Ascending aorta (tissue), 2 donors: ENCODE results near the gene LILRB2. TPM values are rescaled to one million over a fixed set of nuclear protein-coding genes. Genes with fewer than 3 reads are reported as not detected.
"Not testable (repeated sequence)": the region's sequence is repeated elsewhere in the genome, so short reads cannot be mapped to it uniquely, and the experiment has no call there.

Experiments used
- DNase-seq, 2 donors: peaks; one replicate each; pipeline ENCODE4 v3.0.0-alpha.2; 2019; ENCODE audit warnings: low spot score in 2 of 2
- H3K27ac ChIP-seq, 2 donors: fragments of 200-600 bp; sonication (generic); one replicate each; pipeline ENCODE4 v1.5.1; 2016 to 2017; ENCODE audit warnings: mild to moderate bottlenecking in 1 of 2
- H3K27me3 ChIP-seq: fragments of 200-600 bp; sonication (generic); one replicate; pipeline ENCODE4 v1.5.1; 2017
- H3K36me3 ChIP-seq, 2 donors: fragments of 200-600 bp; sonication (generic); one replicate each; pipeline ENCODE4 v1.5.1; 2016
- H3K4me1 ChIP-seq, 2 donors: fragments of 200-600 bp; sonication (generic); one replicate each; pipeline ENCODE4 v1.5.1; 2016 to 2017; ENCODE audit warnings: mild to moderate bottlenecking in 1 of 2
- H3K4me3 ChIP-seq, 2 donors: fragments of 200-600 bp; sonication (generic); one replicate each; pipeline ENCODE4 v1.5.1; 2016 to 2017; ENCODE audit warnings: mild to moderate bottlenecking in 1 of 2
- H3K9me3 ChIP-seq, 2 donors: fragments of 200-600 bp; sonication (generic); one replicate each; pipeline ENCODE4 v1.5.1; 2016
- CTCF ChIP-seq, 3 experiments: fragments of 200-600 bp in 2 of 3; fragments of 450-650 bp in 1 of 3; sonication (generic) in 2 of 3; IDR thresholded peaks; one replicate each; pipeline ENCODE4 v1.5.1; 2016 to 2019; ENCODE audit warnings: antibody characterized with exemption in 3 of 3, mild to moderate bottlenecking in 1 of 3, moderate library complexity in 1 of 3
- intact Hi-C: fragments of 100-400 bp; cut with DNase I; formaldehyde crosslinking; loops from one replicate; pipeline ENCODE4 v1.15.1; 2023
- total RNA-seq: library from RNA; depleted of rRNA; stranded (reverse); fragments of >200 nt; gene quantifications from one replicate; pipeline ENCODE4 v1.1.0, GENCODE V29; 2016

LILRB2 gene
- total RNA-seq, 1 donor from 2014 or later: 0.11 TPM

- Histone ChIP-seq H3K4me1 (no peaks in the 10 kb centered on the region), H3K36me3 (no peaks in the 10 kb centered on the region), H3K27ac (no peak overlapping the region), H3K27me3 (no peaks in the 10 kb centered on the region), H3K4me3 (no peak overlapping the region), H3K9me3 (no peaks in the 10 kb centered on the region)
- TF ChIP-seq CTCF (IDR thresholded peaks at IDR 0.05): no peak
- intact Hi-C loops: no loop called here
- DNase-seq: no peak
Measured at GRCh38 chr19:54282686-54283470, 2.0 kb upstream of the LILRB2 start.

GRCh38 chr19:54281729-54282075 lies 792 bp upstream of the LILRB2 start:
- DNase-seq, H3K36me3 ChIP-seq, intact Hi-C loops: not testable (repeated sequence)

GRCh38 chr19:54280441-54280840 lies 469 bp downstream of the LILRB2 start:
- H3K4me3 ChIP-seq, intact Hi-C loops, H3K36me3 ChIP-seq: not testable (repeated sequence)

More at GRCh38 chr19:54281729-54282075, 792 bp upstream of the LILRB2 start:
- H3K27me3 ChIP-seq, H3K4me1 ChIP-seq, H3K4me3 ChIP-seq, H3K27ac ChIP-seq, H3K9me3 ChIP-seq: not testable (repeated sequence)

GRCh38 chr19:54280025-54280424 lies 885 bp downstream of the LILRB2 start:
- H3K4me3 ChIP-seq, intact Hi-C loops, H3K27ac ChIP-seq, H3K36me3 ChIP-seq, H3K27me3 ChIP-seq, DNase-seq, H3K4me1 ChIP-seq, H3K9me3 ChIP-seq: not testable (repeated sequence)

More at GRCh38 chr19:54280441-54280840, 469 bp downstream of the LILRB2 start:
- not testable (repeated sequence) for H3K27ac ChIP-seq, H3K4me1 ChIP-seq, H3K27me3 ChIP-seq, H3K9me3 ChIP-seq, DNase-seq

GRCh38 chr19:54279406-54279962 lies 1.4 kb downstream of the LILRB2 start:
- H3K27ac ChIP-seq: no peak overlapping the region
- no peak for TF ChIP-seq CTCF (IDR thresholded peaks at IDR 0.05)
- H3K36me3 ChIP-seq: no peaks in the 10 kb centered on the region
- H3K27me3 ChIP-seq: no peaks in the 10 kb centered on the region
- DNase-seq: no peak
- H3K4me3 ChIP-seq: no peak overlapping the region
- no peaks in the 10 kb centered on the region for H3K4me1 ChIP-seq
- intact Hi-C loops: no loop called here
- no peaks in the 10 kb centered on the region for H3K9me3 ChIP-seq

GRCh38 chr19:54278571-54279195 lies 2.2 kb downstream of the LILRB2 start:
- H3K4me3 ChIP-seq, H3K9me3 ChIP-seq, H3K4me1 ChIP-seq, H3K36me3 ChIP-seq, H3K27me3 ChIP-seq, intact Hi-C loops, DNase-seq, H3K27ac ChIP-seq: not testable (repeated sequence)

- DNase-seq, H3K27ac ChIP-seq, intact Hi-C loops, H3K4me3 ChIP-seq, H3K9me3 ChIP-seq, H3K27me3 ChIP-seq, H3K4me1 ChIP-seq, H3K36me3 ChIP-seq: not testable (repeated sequence)
Measured at GRCh38 chr19:54278056-54278455, 2.9 kb downstream of the LILRB2 start.

- H3K27ac ChIP-seq, H3K4me1 ChIP-seq, DNase-seq, H3K4me3 ChIP-seq, H3K36me3 ChIP-seq, H3K27me3 ChIP-seq, H3K9me3 ChIP-seq, intact Hi-C loops: not testable (repeated sequence)
Measured at GRCh38 chr19:54277111-54277615, 3.7 kb downstream of the LILRB2 start.
